Measurements from ENCODE around the gene HES1.
"Not testable (repeated sequence)": the region's sequence is repeated elsewhere in the genome, so short reads cannot be mapped to it uniquely, and the experiment has no call there.

HES1 gene, protein sequence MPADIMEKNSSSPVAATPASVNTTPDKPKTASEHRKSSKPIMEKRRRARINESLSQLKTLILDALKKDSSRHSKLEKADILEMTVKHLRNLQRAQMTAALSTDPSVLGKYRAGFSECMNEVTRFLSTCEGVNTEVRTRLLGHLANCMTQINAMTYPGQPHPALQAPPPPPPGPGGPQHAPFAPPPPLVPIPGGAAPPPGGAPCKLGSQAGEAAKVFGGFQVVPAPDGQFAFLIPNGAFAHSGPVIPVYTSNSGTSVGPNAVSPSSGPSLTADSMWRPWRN

DNA sequence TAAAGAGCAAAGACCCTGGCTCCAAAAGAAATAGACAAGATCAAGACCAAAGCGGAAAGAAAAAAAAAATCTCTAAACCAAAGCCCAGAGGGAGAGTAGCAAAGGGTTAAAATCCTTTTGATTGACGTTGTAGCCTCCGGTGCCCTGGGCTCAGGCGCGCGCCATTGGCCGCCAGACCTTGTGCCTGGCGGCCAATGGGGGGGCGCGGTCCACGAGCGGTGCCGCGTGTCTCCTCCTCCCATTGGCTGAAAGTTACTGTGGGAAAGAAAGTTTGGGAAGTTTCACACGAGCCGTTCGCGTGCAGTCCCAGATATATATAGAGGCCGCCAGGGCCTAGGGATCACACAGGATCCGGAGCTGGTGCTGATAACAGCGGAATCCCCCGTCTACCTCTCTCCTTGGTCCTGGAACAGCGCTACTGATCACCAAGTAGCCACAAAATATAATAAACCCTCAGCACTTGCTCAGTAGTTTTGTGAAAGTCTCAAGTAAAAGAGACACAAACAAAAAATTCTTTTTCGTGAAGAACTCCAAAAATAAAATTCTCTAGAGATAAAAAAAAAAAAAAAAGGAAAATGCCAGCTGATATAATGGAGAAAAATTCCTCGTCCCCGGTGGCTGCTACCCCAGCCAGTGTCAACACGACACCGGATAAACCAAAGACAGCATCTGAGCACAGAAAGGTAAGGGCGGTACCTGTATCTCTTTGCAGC is at the start of gene HES1:
HES1 (plus strand) TSS at position 343 of the 713 bp plus-strand sequence; CDS start at position 576, 233 bp downstream.
- DNase-seq, result peak; percentile 91

DNA sequence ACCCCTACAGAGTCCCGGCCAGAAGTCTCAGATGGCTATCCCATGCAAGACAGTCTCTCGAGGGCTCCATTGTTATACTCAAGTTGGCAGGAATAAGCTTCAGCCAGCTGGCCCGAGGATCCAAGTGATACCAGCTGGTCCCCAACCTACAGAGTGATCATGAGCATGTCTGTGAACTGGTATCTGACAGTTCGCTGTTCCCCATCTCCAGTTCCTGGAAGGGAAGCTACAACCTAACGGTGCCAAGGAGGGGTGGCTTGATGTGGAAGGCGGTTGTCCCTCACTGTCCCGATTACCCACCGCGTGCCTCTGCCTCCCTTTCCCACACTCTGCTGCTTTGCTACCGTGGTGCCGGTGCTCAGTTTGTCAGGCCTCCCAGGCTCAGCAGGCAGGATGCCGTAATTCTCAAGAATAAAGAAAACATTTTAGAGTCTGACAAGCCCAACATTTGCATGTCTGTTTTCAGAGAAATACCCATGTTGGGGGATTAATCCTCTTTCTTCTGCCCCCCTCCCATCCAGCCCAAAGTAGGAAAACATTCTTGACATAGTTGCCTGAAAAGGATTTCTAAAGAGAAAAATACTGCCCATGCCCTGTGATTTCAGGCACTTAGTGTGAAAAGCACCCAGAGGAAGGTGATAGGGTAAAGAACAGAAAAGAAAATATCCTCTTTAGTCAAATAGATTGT is 49.4 kb upstream of the HES1 start:
- no peak for DNase-seq

DNA sequence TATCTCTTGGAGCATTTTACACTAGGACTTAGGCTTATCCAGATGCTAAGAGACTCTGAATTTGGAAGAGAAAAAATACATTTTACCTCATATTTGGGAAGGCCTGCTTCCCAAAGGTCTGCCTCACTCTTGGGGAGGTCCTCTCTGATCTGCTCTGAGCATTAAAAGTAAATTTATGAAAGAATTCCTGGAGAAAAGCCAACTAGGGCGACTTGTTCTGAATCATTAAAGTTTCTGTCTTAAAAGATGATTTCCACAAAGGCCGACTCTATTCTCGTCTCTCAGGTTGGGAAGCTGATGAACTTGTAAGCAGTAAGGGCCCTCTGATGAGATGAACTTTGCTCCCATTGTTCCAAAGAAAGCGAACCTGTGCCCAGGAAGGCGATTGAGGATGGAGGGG is 48.7 kb upstream of the HES1 start:
- no peak for DNase-seq

DNA sequence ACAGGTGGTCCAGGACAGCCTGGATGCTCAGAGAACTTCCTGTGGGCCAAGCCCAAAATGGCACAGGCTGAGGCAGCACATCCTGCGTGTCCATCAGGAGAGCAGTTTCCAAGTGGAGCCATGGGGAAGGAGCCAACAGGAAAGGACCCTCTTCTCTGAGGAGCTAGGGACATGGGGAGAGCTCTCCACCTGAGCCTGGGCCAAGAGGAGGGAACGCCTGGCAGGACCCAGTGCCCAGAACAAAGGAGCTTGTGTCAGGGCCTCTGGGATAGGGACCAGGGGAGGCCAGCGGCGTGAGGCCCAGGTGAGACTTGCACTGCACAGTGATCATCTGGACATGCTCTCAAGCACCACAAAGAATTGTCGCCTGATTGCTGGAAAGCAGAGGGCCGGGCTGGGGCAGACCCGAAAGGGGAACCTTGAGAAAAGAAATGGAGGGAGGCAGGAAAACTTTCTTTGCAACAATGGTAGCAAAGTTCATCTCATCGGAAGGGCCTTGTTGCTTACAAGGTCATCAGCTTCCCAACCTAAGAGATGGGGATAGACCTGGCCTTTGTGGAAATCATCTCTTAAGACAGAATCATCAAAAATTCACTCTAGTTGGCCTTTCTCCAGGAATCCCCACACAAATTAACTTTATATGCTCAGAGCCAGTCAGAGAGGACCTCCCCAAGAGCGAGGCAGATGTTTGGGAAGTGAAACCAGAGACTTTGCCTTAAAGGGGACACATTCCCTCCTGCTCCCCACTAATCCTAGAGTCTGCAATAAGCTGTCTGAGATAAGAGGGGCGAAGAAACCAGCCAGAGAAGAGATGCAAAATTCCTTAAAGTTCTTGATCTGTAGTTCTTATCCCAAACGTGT is 47.7 kb upstream of the HES1 start:
- no peak for DNase-seq

DNA sequence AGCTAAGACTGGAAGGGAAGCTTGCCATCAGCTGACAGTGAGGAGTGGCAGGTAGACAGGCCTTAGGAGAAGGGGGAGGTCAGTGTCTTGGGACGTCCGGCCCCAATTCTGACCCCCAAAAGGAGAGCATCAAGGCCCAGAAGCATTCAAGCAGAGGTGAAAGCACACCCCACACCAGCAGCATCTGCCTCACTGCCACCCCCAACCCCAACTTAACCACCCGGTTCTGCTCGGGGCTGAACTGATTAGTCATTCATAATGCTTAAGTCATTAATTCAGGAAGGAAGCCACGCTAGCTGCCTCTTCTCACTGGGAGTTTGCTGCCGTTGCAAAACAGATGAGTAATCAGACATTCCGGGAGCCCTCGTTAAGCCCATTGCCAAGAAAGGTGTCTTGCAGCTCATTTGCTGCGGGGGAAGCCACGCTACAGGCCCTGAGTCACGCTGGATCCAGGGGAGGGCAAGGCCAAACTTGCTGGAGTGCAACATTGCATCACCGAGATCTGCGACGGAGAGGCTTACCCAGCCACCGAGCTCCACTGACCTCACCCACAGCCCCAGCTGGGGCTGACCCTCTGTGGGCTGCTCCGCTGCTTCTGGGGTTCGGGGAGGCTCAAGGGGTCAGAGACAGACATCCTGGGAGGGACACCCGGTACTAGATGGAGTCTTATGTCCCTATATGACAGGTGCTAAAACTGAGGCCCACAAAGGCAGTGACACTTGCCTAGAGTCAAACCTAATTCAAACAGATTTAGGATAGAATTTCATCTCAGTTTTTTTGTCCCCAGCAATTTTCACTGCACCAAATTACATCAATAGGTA is 46.4 kb upstream of the HES1 start:
- DNase-seq, result no peak

DNA sequence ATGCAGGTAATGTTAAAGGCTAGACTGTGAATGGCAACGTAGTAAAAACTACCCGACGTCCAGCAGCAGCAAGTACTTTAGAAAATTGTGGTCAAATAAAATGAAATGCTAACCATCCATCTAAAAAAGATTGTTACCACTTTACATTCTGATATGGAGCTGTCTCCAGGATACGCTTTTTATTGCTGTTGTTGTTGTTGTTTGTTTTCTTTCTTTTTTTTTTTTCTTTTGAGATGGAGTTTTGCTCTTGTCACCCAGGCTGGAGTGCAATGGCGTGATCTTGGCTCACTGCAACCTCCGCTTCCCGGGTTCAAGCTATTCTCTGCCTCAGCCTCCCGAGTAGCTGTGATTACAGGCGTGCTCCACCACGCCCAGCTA is 45.8 kb upstream of the HES1 start:
- DNase-seq, result not testable (repeated sequence)

DNA sequence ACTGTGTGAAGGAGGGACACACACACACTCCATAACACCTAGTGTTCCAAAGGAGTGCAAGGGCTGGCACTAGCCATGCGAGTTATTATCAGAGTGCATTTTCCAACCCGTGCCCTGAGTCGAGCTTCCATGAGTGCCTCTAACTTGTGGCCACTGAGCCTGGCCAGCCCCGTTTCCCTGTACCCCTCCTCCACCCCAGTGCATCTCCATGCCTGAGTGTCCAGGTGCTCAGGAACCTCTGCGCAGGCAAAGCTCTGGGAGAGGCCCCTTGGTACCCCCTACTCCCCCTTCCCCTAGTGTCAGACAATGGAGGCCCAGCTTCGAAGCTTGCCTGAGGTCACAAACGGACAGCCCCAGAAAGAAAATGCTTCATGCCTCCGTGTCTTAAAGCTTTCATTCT is 45.2 kb upstream of the HES1 start:
- no peak for DNase-seq

DNA sequence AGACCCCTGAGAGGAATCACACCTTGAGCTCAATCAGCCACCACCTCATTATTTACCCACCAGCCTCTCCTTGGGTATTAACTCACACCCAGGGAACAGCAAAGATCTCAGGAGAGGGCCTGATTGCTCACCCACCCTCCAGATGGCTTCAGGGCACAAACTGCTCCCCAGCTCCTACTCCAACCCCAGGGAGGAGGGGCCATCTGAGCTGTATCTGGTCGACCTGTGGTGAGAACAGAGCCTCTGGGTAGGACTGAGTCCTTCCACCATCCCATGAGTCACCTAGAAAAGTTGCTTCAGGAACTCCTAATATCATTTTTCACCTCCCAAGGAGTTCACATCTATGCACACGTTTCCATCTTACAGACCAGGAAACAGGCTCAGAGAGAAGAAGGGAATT is 44.8 kb upstream of the HES1 start:
- DNase-seq, result no peak

DNA sequence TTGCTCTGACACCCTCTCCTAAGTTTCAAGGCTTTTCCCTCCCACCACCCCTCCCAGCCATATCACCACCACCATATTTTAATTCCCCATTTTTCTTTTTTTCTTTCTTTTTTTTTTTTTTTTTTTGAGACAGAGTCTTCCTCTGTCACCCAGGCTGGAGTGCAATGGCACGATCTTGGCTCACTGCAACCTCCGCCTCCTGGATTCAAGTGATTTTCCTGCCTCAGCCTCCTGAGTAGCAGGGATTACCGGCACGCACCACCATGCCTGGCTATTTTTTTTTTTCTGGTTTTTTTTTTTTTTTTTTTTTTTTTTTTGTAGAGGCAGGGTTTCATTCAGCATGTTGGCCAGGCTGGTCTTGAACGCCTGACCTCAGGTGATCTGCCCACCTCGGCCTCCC is 44.1 kb upstream of the HES1 start:
- DNase-seq, result not testable (repeated sequence)

DNA sequence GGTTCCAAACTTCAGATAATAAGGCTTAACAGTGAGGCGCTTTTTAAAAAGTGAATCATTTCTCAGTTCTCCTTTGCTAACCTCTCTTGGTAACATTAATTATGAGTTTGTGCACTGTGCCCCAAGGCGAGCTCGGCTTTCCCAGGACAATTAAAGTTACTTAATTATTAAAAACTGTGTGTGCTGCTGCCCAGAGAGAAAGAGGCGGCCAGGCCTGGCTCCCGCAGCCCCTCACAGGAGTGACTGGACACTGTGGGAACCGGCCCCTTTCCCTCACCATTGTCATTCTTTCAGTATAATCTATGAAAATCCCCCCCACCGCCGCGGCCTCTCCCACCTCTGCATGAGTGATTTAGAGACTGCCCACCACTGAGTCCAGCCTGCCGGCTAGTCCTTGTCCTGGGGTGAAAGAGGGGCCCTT is 43.1 kb upstream of the HES1 start:
- DNase-seq, result no peak

DNA sequence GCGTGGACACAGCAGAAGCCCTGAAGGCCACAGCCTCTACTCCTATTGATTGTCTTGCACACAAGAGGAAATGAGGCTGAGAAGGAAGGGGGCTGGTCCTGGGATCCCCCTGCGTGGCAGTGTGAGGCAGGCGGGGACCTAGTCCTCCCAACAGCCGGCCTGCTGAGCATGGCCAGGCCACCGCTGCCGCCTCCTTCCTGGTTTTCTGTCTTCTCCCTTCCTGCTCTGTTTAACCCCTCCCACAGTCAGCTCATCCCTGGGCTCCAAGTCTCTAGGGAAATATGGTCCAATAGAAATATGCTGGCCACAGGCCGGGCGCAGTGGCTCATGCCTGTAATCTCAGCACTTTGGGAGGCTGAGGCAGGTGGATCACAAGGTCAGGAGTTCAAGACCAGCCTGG is 42.1 kb upstream of the HES1 start:
- DNase-seq, result no peak

DNA sequence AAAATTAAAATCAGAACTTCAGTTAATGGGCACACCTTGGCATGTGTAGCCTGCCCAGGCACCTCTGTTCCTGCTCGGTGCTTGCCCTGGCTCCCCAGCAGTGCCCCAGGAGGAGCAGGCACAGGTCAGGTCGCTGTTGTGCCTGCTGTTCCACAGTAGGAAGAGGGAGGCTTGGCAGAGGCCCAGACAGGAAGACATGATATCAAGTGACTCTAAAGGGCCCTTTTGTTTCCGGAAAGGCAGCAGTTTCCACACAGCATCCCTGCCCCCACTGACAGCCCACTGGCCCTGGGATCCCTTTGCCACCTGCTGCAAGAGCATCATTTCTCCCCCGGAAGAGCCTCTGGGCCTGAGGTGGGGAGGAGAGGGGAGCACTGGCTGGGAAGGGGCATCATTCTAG is 40.5 kb upstream of the HES1 start:
- peak; percentile 58 for DNase-seq

DNA sequence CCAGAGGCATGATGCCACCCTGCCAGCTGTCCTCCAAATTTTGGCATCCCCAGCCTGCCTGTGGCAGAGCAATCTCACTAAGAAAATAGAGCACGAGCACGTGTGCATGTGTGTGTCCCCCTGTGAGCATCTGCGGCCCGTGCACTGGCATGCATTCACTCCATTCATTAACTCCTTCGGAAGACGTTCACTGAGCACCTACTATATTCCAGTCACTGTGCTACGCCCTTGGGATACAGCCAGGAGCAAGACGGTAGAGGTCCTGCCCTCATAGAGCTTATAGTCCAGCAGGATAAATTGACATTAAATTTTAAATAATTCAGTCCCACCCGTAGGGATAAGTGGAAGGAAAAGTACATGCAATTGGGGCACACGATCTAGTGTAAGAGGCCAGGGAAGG is 40.0 kb upstream of the HES1 start:
- no peak for DNase-seq

DNA sequence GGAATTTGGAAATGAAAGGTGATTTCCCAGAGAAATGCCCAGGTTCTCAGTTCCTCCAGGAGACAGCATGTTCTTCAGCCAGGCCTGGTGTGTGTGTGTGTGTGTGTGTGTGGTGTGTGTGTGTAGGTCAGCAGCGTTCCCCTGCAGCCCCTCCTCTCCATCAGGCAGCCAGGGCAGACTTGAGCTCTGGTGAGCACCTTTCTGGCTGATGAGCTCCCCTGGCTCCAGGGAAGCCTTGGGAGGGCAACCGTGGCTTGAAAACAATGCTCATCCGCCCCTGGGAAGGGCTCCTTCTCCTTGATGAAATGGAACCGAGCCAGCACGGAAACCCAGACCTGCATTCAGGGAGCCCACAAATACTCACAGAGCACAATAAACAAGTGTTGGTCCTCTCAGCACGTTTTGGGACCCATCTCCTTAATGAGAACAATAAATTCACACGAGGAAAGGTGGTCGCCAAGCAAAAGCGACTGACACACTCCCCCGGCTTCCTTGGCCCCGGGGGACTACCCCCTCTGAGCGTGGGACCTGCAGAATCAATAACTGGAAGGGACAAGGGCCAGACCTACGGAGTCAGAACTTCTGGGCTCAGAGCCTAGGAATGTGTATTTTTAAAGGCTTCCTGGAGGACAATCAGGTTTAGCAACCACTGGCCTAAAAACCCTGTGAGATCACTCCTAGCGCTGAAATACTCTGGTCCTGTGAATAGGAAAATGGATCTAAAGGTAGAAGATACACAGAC is 38.6 kb upstream of the HES1 start:
- DNase-seq, result no peak

DNA sequence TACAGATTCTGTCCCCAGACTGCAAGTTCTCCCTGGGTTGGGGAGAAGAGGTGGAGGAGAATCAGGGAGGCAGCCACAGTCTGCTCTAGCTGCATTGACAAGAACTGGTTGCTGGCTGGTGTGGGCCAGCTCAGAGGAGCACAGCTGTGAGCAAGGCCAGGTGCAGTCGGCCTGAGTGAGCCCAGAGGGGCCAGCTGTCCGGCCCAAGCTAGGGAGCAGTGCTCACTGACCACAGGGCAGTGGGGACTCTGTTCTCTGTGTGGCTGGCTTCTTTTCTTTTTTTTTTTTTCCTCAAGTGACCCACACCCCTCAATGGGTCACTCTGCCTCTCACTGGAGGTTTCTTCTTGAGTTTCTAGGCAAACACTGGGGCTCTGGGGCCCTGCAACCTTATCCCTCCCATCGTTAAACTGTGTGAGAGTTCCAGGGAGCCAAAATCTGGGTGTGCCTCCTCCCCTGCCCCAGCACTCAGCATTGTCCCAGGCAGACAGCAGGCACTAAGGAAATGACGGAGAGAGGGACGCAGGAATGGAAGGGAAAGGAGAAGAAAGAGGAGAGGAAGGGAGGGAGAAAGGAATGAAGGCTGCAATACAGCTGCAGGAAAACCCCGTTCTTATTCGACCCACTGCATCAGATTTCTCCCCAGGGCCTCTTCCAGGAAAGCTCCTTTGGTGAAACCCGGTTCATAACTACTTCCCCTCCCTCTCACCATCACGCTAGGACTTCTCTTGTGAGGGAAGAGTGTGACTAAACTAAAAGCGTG is 37.7 kb upstream of the HES1 start:
- DNase-seq, result no peak

DNA sequence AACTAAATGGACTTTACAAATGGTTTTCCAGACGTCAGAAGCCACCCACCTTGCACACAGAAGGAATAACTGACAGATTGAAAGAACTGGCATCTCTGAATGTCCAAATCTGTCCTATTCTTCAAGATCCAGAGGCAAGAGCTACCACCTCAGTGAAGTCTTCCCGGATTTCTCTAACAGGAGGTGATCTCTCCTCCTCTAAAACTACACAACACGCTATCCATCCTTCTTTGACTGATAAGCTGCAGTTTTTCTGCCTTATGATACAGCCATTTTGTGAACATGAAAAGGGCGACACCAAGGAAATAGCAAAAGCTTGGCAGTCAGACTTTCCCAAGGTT is 37.1 kb upstream of the HES1 start:
- no peak for DNase-seq

DNA sequence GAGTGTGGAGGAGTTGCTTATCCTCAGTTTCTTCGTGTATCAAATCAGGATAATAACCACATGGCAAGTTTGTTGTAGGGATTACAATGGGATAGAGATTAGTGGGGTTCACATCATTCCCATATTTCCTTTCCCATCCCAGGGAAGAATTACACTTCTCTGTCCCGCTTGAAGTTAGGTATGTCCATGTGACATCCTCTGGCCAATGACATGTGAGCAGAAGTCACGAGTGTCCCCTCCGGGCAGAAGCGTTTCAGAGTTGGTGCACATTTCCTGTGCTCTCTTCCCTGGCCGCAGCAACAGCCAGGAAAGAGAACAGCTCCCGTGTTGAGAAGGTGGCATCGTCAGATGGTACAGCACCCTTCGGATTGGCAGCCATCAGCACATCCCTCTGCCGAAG is 36.7 kb upstream of the HES1 start:
- no peak for DNase-seq

DNA sequence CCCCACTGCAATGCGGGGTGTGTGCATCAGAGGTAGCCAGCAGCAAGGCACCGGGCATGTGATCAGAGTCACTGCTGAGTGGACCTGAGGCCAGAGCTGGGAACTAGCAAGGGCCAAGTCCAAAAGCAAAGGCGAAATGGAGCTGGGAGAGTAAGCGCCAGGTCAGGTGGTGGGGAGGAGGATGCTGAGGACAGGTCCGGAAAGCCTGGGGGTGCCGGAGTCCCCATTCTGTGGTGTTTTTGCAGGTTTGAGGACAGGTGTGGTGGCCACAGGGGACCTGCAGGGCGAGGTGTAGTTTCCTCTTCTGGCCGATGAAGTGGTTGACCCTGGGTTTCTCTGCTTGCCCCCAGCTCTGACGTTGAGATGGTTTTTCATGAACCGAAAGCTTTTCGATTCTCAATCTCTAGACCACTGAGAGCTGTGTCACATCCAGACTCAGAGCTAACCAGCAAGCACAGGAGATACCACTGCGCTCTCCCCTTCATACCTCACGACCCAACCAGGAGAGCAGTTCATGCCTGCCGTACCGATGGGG is 35.0 kb upstream of the HES1 start:
- no peak for DNase-seq

DNA sequence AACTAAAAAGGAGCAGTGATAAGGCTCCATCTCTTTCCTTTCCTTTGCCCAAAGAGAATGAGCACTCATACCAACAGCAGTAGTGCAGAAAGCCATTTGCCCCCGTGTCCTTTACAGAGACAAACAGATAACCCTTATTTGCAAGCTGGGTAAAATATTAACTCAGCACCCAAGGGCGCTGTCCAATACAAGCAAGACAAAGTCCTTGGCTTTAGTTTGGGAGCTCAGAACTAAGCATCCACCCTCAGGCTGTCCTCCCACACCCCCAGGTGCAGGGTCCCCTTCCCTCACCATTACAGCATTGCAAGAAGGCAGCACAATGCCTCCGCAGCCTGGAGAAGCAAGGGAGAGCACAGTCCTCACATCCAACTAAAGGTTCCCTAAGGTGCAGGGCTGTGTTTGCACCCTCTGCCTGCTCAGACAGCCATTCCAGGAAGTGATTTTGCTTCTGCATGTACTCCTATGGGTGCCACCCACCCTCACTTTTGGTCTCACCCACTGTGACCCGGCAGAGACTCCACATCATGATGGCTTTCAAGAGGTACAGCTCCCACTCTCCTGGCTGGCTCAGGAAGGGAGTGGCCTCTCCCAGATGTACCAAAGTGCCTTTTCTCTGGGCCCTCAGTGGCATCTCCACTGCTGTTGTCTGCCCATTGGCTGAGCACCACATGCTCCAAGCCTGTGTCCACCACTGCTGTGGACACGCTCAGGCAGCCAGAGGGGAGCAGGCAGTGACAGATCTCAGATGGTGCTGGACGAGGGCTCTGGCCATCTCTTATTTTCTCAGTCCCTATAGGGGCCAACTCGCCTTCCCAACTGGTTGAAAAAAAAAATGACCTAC is 34.1 kb upstream of the HES1 start:
- DNase-seq, result no peak

DNA sequence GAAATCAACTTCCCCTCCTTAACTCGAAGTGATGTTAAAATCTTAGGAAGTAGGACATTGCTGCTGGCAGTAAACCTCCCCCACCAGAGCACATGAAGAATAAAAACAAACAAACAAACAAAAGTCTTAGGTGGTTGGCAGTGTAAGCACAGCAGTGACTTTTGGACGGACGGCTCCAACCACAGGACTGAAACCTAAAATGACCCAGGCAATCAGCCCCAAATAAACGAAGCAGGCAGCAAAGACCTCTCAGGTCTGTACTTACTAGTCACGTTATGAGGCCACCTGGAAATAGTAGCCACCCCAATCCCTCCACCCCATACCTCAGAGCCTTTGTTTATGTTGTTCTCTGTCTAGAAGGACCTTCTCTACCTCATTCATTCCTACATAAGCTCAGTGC is 33.5 kb upstream of the HES1 start:
- no peak for DNase-seq

Measured in NCI-H345 (cell line).